GM18520 (cell line): Measurements from ENCODE around the gene GPBAR1.
"Not testable (repeated sequence)": the region's sequence is repeated elsewhere in the genome, so short reads cannot be mapped to it uniquely, and the experiment has no call there.

Experiments used
- ATAC-seq: cut with Tn5 transposase; IDR thresholded peaks from one replicate; pipeline ENCODE4 v1.9.1; 2021; ENCODE audit not compliant: unreplicated experiment

Gene GPBAR1

DNA sequence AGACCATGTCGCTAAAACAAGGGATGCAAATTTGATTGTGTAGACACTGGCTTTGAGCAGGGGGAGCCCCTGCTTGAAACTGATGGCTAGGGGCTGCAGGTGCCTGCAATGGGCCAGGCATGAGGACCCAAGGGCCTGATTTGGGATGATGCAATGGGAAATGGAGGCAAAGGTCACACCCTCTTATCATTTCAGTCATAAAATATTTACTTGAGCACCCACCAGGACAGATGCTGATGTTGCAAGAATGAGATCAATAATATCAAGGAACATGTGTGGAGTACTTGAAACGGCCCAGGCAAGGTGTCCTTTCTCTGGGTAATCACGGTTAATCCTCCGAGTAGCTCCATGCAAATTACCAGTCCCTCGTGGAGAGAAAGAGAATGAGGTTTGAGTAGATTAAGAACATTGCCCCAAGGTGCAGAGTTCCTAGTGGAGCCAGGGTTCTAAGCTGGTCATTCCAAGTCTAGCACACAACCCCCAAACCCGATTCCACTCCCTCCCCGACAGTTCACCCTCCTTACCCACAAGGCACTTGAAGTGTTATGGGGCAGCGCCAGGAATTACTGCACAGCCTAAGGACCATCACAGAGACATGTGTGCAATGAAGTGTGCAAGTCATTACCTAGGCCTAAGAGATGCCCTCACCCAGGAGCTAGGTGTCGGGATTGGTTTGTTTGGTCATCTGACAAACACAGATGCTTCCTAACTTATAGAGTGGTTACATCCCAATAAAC lies 45.5 kb downstream of the GPBAR1 start:
- ATAC-seq: no peak

DNA sequence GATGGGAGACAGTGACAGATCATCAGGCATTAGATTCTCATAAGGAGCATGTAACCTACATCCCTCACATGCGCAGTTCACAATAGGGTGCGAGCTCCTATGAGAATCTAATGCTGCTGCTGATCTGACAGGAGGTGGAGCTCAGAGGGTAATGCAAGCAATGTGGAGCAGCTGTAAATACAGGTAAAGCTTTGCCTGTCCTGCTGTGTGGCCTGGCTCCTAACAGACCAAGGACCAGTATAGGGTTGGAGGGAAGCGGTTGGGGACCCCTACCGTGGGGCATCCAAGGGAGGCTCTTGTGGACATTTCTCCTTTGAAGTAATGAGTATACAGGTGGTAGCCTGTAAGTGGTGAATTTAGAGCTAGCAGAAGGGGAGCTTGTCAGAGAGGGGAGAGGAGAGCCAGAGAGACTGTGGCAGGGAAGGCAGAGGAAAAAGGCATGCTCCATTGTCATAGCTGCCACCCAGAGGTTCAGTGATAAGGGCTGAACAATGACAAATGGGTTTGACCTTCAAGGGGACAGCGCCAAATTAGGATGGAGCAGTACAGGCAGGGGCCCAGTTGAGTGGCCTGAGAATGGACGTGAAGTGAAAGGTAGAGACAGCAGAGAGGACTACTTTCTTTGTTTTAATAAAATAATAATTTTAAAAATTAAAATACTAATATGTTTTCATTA lies 46.7 kb downstream of the GPBAR1 start:
- ATAC-seq: no peak

GRCh38 chr2:218310853-218311540 lies 50.2 kb downstream of the GPBAR1 start:
- no peak for ATAC-seq

- ATAC-seq: not testable (repeated sequence)
Observed at GRCh38 chr2:218311541-218312266, 50.9 kb downstream of the GPBAR1 start.

DNA sequence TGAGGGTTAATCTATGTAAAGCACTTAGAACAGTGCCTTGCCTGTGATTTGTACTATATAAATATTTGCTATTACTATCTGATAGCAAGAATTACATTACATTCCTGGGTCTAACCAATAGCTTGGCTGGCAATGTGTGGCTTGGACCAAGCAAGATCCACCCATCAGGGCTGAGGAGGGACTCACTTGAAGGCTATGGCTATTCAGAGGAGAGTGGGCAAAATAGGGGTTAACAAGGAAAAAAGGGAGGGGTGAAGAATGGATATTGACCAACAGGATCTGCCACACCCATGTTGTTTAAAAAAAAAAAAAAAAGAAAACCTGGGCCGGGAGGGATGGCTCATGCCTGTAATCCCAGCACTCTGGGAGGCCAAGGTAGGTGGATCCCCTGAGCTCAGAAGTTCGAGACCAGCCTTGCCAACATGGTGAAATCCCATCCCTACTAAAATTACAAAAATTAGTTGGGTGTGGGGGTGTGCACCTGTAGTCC lies 51.5 kb downstream of the GPBAR1 start:
- no peak for ATAC-seq

DNA sequence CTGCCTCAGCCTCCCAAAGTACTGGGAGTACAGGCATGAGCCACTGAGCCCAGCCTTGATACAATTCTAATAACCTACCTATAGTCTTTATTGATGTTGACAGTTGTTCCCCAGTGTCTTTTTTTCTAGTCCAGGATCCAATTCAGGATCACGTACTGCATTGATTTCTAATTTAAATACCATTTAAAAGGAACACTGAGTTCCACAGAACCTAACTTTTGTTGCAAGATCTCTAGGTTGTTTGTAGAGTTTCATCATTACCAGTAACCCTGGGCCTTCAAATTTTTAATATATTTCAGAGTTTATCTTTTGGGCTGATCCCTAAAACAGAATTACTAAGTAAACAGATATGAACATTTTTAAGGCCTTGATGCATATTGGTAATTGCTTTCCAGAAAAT lies 52.5 kb downstream of the GPBAR1 start:
- ATAC-seq: no peak
